GM21515 (cell line): ENCODE data around the gene PKNOX2.

Experiments
- ATAC-seq: cut with Tn5 transposase; IDR thresholded peaks from one replicate; pipeline ENCODE4 v1.9.1; 2021; ENCODE audit not compliant: unreplicated experiment

Gene PKNOX2

DNA sequence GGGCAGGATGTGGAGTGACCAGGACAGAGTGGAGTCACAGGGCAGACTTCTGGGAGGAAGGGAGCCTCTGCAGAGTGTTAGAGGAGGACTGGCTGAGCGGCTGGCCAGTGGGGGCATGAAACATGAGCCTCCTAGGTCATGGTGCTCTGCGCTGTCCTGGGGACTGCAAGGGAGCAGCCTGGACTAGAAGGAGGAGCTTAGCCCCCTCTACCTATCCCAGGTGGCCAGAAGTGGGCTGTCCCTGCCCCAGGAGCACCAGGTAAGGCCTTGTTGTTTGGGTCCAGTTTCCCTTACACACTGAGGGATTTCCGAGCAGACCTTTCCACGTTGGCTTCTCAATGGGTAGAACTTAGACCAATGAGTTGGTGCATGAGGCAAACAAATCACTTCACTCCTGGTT lies 7.4 kb downstream of the PKNOX2 start:
- ATAC-seq = no peak

DNA sequence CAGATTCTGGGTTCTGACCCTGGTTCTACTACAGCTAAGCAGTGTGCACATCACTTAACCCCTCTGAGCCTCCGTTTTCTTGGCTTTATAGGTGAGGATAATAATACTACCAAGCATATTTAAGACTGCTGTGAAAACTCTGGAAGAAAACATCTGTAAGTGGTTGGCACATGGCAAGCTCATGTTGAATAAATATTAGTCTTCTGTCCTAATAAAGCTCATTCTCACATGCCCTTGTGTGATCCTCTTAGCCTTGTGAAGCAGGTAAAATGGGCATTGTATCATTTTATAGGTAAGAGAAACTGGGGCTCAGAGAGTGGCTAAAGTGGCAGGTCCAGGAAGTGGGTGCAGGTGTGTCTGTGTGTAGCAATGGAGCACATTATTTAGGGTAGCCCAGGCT lies 8.5 kb downstream of the PKNOX2 start:
- ATAC-seq = no peak

DNA sequence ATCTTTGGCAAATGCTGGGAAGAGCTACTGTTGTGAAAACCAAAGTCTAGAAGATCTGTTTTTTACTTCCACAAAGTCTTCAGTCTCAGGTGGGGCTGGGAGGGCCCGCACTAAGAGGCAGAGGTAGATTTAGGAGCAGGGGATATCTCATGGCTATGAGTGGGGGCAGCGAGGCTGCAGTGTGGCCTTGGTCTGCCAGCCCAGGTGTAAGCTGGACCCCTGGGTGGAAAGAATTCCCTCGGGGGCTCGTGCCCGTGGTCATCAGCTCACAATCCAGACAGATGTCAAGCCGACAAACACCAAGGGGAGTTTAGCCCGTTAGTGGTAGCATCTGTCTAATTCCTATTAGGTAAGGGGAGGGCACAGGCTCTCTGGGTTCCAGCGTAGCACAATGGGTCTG lies 9.0 kb downstream of the PKNOX2 start:
- no peak for ATAC-seq

DNA sequence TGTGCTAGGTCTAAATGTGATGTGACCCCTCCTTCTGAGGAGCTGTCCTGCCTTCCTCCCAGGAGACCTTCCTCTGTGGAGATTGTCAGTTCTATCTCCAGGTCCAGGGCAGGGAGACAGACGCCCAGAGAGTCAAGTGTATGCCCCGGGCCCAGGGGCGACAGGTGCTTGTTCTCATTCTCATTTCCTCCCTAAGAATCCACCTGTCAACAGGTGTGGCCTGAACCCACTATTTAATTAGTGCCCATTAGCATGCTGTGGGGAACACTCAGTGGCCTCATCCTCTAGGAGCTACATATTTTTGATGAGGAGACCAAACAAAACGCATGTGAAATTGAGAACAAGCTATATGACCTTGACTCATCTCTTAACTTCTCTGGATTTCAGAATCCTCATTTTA lies 9.5 kb downstream of the PKNOX2 start:
- no peak for ATAC-seq

DNA sequence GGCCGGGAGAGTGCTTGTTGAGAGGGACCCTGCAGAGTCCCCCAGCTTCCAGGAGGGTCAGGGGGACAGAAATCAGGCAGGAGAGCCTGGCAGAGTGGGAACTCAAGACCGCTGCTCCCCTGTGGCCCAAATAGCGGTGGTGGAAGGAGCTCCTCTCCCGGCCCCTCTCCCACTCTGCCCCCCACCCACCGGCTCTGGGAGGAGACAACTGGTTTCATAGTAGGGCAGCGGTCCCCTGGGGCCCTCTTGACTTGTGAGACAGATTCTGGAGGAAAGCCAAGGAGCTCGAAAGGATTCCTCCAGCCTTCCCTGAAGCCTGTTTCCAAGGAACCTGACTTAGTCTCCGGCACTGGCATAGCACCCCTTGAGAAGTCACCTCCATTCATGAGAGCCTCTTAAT lies 10.1 kb downstream of the PKNOX2 start:
- ATAC-seq = no peak

DNA sequence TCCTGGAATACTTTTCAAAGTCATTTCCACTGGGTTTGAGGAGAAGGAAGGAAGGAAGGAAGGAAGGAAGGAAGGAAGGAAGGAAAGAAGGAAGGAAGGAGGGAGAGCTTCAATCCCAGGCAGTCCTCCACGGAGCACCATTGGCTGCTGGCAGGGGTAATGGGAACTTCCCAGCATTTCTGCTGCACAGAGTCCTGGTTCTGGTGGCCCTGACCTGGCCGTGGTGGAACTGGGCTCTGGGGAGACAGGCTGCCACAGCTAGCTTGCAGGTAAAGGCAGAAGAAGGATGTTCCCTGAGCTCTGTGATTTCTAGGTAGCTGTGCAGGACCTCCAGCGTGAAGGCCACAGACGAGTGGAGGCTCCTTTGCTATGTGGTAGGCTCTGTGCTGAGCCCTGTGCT lies 10.6 kb downstream of the PKNOX2 start:
- ATAC-seq = no peak

DNA sequence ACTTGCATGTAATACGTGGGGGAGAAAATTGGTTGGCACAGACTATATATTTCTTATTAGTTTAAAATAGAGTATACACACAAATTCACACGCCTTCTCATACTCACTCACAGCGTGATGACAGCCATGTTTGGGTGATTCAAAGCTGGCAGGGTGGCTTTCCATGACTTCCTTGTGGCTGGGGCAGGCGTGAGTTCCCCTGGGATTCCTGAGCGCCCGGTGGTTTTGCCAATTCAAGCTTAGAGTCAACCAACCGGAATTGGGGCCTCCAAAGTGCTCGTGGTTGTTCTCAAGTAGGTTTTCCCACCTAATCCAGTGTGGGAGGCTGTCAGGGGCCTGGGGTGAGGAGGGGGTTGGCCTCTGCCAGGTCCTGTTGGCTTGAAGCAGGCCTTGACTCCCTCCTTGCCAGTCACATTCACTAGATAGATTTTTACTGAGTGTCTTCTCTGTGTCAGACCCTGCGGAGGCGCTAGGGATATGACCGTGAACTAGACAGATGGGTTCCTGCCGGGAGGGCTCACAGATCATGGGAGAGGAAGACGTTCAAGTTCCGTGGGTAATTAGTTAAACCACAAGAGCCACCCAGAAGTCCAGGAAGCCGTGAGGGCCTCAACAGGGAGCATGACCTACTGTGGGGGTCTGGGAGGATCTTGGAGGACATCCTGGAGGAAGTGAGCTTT lies 11.5 kb downstream of the PKNOX2 start:
- ATAC-seq = no peak

DNA sequence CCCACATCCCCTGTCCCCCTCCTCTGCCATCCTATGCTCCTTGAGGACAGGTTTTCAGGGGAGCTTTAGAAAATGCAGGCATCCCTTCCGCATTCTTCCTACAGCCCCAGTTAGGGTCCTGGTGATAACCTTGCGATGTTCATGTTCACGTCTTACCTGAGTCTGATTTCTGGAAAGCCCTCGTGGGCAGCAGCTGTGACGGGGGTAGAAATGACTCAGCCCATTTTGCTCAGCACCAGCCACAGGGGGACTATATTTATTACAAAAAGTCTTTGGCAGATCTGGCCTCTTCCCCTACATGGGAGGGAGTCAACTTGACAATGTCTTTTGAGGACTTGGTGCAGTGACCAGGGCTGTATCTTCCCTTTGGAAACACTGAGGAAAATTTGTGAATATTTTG lies 12.3 kb downstream of the PKNOX2 start:
- ATAC-seq = no peak

DNA sequence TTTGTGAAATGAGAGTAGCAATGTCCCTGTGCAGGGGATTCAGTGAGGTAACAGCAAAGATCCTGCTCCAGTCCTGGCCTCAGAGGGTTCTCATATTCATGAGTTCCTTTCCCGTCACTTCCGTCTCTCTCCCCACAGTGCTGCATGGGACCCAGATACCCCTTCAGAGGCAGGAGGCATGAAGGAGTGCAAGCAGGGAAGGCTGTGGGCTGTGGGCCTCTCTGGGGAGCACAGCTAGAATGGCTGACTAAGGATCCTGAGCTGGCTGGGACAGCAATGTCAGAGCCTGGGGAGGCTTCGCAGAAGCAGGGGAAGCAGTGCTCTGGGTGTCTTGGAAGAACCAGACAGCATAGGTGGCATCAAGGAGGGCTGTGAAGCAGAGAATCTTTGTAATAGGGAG lies 13.0 kb downstream of the PKNOX2 start:
- ATAC-seq = no peak

DNA sequence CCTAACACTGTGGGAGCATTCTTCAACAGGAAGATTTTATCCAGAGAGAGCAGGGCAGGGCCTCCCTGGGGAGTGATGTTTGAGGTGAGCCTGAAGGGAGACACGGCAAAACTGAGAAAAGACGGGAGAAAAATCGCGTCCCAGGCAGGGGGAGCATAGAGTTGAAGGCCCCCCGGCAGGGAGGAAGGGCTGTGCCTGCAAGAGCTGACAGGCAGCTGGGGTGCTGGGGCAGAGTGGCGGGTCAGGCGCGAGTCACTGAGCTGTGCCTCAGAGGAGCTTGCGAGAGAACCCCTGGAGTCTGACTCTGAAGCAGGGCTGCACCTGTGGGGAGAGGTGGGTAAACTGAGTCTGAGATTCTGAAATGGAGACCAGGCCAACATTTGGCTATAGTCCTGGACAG lies 14.8 kb downstream of the PKNOX2 start:
- ATAC-seq = no peak

DNA sequence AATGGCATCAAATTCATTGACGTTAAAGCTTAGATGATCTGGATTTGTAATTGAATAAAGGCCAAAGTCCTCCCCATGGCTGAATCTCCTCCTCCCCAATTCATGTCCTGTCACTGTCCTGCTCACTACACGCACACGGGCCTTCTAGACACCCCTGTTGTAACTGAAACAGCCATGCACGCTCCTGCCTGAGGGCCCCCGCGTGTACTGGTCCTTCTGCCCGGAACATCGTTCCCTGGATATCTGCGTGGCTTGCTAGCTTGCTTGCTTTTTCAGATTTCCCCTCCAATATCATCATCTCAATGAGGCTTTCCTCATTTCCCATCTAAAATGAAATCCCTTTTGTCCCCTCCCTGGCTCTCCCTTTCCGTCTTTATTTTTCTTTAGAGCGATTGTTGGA lies 15.3 kb downstream of the PKNOX2 start:
- ATAC-seq = no peak

DNA sequence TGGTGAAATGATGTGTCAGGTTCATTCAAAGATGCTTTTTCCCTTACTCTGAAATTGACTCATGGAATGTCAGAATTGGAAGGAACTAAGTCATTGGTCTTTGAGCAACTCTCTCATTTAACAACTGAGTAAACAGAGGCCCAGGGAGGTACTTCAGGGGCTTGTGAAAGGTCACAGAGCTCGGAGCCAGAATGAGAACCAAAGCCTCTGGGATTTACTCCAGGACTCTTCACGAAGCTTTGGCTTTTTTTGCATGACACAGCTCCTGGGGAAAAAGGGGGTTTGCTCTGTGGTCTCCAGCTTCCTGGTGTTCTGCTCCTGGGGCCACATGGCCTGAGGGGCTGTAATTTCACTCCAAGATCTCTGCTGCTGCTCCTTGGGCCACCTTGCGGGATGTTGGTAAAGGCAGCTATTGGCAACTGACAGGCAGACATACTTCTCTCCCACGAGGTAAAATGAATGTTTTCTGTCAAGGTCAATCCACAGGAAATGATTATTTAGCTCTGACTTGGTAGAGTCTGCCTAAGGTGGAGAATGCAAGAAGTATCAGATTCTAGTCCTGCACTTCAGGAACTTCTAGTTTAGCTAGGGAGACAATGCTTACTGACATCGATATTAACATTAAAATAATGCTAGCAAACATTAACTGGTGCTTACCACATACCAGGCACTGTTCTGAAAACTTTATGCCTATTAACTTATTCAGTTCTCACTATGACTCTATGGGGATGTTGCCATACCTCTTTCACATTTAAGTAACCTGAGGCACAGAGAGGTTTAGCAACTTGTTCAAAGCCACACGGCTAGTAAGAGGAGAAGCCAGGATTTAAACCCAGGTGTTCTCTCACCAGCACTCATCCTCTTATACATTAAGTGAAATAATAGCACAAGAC lies 16.1 kb downstream of the PKNOX2 start:
- ATAC-seq = no peak

DNA sequence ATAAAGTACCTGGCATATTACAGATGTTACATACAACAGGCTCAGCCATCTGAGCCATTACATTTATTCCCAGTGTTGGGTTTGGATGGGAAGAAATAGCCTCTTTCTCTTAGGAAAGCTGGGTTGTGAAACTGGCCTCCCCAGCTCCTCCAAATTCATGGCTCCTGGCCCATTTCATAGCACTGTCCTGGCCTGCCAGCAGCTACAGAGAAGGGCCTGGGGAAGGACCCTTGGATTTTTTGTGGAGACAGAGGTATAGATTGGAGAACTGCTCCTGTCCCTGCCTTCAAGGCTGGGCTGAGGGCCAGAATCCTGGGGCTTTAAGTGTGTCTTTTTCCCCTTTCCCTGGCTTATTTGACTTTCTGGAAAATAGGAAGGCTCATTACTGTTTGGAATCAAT lies 18.0 kb downstream of the PKNOX2 start:
- no peak for ATAC-seq

DNA sequence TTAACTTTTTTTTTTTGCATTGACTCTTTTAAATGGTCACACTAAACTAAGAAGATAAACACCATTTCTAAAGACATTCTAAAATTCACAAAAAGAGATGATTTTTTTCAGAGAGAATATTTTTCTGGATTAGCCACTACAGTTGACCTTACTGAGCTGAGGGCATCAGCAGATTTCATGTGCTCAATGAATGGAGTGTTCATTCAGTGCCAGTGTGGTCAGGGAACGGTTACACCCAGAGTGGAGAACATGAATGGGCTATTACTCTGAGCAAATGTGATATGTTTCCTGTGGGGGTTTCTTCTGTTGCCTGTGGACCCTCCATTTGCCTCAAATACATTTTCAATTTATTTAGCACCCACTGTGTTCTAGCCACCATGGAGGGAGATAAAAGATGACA lies 19.1 kb downstream of the PKNOX2 start:
- no peak for ATAC-seq

DNA sequence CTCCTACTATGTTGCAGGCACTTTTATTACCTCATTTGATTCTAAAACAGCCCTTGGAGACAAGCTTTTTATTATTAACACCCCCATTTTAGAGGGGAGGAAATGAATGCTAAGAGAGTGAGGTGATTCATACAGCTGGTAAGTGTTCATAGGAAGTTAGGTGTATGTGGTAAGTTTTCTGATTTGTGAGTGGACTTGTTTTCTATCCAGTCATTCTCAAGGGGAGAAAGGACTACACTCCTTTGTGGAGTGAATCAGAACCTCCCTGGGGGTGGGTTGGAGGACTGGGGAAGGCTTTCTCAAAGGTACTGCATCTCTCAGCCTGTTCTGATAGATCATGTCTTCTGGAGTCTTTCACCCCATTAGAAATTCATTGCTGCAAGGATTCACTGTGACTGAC lies 23.5 kb downstream of the PKNOX2 start:
- ATAC-seq = no peak

DNA sequence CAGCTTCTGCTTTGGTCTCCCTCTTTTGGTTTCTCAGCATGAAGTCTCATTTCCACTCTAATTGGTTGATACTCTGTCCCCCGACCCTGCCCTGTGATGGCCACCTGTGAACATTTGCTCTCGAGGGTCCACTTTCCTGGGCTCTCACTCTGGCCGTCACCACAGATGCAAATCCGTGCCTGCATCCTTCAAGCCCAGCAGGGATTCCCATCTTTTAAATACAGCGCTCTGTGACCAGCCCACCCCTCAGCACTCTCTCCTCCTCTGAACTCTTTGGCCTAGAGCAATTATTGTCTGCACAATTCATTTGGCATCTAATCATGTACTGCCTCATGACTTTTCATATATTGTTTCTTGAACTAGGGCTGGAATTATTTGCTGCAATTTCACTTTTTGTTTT lies 26.0 kb downstream of the PKNOX2 start:
- no peak for ATAC-seq

DNA sequence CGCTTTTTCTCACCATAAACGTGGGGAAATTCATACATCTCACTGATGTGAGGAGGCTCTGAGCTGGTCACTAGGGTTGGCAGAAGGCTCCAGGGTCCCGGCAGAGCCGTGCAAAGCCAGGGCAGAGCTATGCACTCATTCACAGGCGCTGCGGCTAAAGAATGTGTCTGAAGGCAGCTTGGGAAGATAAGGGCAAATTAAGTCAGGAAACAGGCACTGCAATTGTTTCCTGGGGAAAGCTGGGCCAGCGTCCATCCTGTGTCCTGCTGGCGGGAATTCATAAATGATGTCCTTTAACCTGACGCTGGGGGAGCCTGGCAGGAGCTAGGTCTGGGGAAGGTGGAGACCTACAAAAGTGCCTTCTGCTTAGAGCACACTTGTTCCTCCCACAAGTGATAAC lies 27.6 kb downstream of the PKNOX2 start:
- ATAC-seq = no peak

DNA sequence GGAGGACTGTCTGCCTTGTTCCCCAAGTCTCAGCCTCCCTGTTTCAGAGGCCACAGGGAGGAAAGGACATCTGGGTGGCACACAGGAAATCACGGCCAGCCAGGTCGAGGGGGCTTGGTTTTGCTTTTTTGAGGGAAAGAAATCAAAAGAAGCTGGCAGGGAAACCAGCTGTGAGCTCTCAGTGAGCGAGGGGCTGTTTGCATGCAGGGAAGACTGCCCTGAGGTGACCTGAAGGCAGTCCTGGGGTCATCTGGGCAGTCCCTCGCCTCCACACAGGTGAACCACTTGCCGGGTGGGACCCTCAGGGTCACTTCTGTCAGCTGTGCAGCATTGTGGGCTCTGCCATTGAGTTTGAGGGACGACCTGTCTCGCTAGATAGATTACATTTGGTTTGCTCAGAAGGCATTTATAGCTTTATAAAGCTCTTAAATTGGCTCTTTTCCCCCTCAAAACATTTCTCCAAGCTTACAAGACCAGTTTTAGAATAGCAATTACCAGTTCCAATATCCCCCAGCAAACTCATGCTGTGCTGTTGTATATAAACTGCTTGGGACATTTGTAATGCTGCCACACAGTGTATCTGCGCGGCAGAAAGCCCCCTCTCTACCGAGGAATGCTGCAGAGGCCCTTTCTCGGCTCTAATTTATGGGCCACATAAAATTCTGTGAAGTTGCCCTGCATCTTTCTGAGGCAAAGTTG lies 28.3 kb downstream of the PKNOX2 start:
- ATAC-seq = no peak

DNA sequence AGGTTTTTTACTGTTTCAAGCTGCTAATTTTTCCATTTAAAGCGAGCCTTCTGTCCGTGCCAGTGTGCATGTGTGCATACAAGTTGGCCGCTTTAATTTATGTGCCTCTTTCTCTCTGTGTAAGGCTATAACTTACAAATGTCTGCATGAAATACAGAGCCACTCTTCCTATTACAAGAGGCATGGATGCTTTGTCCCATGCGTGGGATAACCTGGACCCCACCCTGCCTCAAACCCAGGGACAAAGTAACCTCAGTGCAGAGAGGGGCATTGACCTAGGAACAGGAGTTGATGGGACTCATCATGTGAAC lies 28.8 kb downstream of the PKNOX2 start:
- ATAC-seq = no peak

DNA sequence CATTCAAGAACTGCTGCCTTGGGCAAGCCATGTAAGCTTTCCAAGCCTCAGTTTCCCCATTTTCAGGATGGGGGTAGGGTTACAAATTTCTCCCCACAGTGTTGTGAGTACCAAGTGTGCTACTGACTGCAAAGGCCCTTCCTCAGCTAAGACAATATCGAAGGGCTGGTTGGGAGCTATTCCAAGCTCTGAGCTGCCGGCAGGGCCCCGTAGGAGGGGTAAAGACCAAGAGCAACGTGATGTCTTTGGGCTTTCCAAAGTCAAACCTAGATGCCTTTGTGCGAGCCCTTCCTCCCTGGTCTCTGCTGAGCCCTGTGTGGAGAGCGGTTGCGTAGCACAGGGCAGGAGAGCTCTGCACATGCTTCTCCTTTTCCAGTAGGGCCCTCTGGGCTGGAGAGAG lies 29.3 kb downstream of the PKNOX2 start:
- ATAC-seq = no peak

DNA sequence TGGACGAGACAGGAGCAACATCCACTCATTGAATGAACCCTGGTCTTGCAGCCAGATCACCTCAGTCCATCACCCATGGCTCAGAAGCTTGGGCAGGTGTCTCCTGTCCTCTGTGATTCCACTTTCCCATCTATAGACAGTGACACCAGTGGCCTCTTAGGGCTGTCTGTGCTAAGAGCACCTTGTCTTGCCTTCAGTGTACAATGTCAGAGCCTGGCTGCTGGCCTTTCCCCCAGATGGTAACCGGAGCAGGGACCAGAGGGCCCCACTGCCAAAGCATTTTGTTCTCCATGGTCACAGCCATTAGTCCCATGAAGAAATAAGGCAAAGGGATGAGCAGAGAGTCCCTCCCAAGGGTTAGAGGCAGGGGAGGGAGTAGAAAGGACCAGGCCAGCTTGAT lies 35.4 kb downstream of the PKNOX2 start:
- ATAC-seq = no peak

DNA sequence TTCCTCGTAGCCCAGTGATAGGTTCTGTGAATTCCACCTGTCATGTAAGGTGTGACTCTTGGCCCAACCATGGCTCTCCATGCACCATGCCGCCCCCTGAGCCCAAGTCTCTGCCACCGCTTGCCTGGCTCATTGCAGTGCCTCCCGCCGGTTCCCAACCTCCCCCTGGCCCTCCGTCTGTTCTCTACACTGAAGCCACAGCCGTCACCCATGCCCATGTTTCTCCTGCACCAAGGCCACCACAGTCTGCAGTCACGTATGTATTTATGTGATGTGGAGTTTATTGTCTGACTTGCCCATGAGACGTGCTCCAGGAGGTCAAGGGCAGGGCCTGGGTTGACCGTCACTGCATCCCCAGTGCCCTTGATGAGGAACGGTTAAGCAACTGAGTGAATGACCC lies 35.9 kb downstream of the PKNOX2 start:
- no peak for ATAC-seq
